Erythroblast (primary cell): ENCODE data around the gene CHST9.

Experiments
- GATA1 ChIP-seq: IDR thresholded peaks from 2 replicates; pipeline ENCODE4 v1.6.1; 2011; ENCODE audit warnings: low read depth, mild to moderate bottlenecking, control low read depth, low read length, moderate library complexity
- POLR2A ChIP-seq: IDR thresholded peaks from 2 replicates; pipeline ENCODE4 v1.6.1; 2011; ENCODE audit warnings: mild to moderate bottlenecking, low read length

DNA sequence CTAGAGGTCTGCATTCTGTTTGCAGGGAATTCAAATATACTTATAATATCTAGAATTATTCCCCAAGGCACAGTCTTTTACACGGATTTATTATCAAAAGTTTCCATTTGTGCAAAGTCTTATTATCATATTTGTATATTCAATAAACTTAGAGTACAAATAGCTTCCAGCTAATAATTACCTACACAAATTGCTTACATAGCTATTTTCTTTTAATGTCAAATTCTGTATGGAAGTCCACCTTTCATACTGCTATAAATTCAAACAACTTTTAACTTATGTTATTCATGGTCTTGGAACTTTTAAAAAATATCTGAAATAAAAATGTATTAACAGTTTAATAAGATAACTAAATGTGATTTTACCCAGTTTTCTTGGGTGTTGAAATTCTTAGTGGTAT lies 13.1 kb downstream of the CHST9 start:
- no peak for TF ChIP-seq POLR2A
- TF ChIP-seq GATA1: no peak
